HG03575 (cell line): ENCODE measurements around the gene MALT1.
"Not testable (repeated sequence)": the region's sequence is repeated elsewhere in the genome, so short reads cannot be mapped to it uniquely, and the experiment has no call there.

ENCODE experiments used
- ATAC-seq: cut with Tn5 transposase; IDR thresholded peaks from one replicate; pipeline ENCODE4 v1.9.1; 2021; ENCODE audit not compliant: unreplicated experiment, insufficient number of reproducible peaks, low FRiP score; ENCODE audit errors: extremely low read depth

MALT1 gene

GRCh38 chr18:58761241-58761969 lies 90.1 kb downstream of the MALT1 start:
- ATAC-seq = peak; percentile 59

- no peak for ATAC-seq
These were observed 90.9 kb downstream of the MALT1 start for GRCh38 chr18:58761970-58762780.

GRCh38 chr18:58762781-58763171 lies 91.5 kb downstream of the MALT1 start:
- ATAC-seq = no peak

- no peak for ATAC-seq
These were observed 94.9 kb downstream of the MALT1 start for GRCh38 chr18:58766164-58766563.

DNA sequence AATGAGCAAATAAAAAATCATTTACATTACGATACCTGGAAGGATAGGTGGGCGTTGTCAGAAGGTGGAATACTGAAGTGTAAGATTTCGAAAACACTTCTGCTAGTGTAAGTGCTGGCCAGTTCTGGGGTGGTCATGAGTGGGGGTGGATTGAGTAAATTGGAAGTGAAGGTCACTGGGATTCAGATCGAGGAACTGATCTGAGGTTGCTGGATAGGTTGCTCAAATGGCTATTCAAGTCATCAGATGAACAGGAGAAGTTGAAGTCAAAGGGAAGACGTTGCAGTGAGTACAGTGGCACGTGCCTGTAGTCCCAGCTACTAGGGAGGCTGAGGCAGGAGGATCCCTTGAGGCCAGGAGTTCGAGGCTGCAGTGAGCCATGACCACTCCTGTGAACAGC lies 95.7 kb downstream of the MALT1 start:
- ATAC-seq = no peak

- no peak for ATAC-seq
These were observed 97.2 kb downstream of the MALT1 start for GRCh38 chr18:58768293-58768974.

GRCh38 chr18:58769321-58769720 lies 98.1 kb downstream of the MALT1 start:
- ATAC-seq = no peak

GRCh38 chr18:58770601-58771000 lies 99.3 kb downstream of the MALT1 start:
- ATAC-seq = no peak

DNA sequence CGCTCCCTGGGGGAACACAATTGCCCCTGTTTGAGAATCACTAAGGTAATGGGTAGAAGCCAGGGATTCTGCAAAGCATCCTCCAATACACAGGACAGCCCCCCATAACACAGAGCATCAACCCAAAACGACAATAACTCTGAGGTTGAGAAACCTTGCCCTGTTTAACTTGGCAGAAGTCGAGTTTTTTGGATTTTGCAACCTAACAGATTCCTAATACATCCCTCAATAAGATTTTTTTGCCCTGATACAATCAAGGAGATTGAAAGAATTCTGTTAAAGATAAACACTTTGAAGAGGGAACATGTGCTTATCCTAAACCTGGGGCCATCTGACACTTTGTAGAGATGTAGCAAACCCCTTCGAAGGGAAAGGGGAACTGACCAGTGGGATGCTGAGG lies 100.9 kb downstream of the MALT1 start:
- no peak for ATAC-seq

- no peak for ATAC-seq
These were observed 104.8 kb downstream of the MALT1 start for GRCh38 chr18:58776084-58776483.

DNA sequence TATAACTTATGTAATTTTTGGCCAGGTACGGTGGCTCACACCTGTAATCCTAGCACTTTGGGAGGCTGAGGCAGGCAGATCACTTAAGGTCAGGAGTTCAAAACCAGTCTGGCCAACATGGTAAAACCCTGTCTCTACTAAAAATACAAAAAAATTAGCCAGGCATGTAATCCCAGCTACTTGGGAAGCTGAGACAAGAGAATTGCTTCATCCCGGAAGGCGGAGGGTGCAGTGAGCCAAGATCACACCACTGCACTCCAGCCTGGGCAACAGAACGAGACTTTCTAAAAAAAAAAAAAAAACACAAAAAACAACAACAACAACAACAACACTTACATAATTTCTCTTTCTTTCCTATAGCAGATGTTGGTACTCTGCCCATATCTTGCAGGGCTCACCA lies 105.3 kb downstream of the MALT1 start:
- not testable (repeated sequence) for ATAC-seq

DNA sequence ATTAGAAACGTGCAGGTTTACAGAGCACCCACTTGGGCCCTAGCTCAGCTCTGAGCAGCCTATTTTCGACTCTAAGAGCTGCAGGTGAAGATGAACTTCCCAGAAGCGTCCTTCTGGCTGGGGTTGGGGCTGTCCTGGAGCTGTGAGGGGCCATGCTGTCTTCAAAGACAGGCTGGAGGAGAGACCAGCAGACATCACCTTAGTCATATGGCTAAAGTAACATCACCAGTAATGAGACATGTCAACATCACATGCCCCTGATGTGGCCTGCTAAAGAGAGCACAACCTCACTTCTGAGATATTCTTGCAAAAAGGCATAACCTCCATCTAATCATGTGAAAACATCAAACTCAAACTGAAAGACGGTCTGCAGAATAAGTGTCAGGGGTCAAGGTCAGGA lies 106.2 kb downstream of the MALT1 start:
- no peak for ATAC-seq

GRCh38 chr18:58779529-58779928 lies 108.3 kb downstream of the MALT1 start:
- no peak for ATAC-seq

DNA sequence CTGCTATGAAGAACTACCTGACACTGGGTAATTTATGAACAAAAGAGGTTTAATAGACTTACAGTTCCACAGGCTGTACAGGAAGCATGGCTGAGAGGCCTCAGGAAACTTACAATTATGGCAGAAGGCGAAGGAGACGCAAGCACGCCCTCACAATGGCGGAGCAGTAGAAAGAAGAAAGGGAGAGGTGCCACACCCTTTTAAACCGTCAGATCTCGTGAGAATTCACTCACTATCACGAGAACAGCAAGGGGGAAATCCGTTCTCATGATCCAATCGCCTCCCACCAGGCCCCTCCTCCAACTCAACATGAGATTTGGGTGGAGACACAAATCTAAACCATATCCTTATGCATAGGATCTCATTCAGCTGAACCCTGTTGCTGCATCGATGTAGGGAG lies 108.8 kb downstream of the MALT1 start:
- no peak for ATAC-seq

DNA sequence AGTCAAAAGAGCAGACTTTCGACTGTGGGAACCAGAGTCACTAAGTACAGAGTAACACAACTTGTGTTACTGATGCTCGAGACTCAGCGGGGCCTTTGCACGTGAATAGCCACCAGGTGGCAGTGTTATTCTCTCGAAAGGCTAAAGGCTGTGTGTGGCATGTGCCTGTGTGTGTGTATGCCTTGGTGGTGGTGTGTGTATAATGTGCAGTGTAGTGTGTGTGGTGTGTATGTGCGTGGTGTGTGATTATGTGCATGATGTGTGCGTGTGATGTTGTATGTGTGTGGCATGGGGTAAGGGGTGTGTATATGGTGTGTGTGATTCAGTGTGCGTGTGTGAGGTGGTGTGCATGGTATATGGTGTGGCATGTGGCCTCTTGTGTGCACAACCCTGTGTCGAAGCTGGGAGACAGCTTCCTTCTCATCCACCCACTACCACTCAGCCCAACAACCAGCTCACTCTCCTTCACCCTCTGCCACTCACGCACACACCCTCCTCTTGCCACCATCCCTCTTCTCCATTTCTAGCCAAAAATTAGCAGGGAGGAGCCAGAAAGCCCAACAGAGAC lies 110.4 kb downstream of the MALT1 start:
- no peak for ATAC-seq

DNA sequence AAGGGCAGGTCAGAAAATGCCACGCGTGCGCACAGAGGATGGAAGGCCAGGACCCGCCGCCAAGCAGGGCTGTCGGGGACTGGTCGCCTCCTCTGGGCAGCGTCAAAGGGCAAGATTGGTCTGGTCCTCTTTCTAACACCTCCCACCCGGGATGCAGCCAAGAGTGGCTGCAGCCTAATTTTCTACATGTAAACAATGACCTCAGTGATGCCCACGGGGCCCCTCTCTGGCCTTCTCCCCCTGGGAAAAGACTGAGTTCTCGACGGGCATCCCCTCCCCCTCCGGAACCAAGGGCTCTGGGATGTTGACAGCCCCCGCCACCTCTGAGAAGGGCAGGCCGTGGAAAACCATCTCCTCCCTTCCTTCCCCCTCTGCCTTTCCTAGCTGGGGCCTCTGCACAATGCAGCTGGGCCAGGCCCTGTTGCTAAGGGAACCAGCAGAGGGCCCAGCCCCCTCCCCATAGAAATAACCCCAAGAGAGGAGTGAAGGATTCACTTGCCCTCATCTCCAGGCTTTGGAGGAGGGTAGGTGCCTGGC lies 113.4 kb downstream of the MALT1 start:
- no peak for ATAC-seq

GRCh38 chr18:58785171-58785805 lies 114.0 kb downstream of the MALT1 start:
- no peak for ATAC-seq

- no peak for ATAC-seq
These were observed 114.6 kb downstream of the MALT1 start for GRCh38 chr18:58785870-58786269.
